Activated CD8-positive, alpha-beta memory T cell treated with anti-CD3 and anti-CD28 coated beads, Interleukin-2, amount 10 ng/mL, durations not matched to agents 7 days and 5 days (primary cell): Measurements from ENCODE around the gene NRAS. TPM values are rescaled to one million over a fixed set of nuclear protein-coding genes. Genes with fewer than 3 reads are reported as not detected.

Experiments used
- ATAC-seq: fragments of 150-1000 bp; cut with Tn5 transposase; one replicate; pipeline ENCODE4 v1.10.0; 2021; ENCODE audit warnings: moderate library complexity
- CTCF ChIA-PET: fragments of 350-600 bp; sonication (Branson Sonifier 250); formaldehyde crosslinking; loops from one replicate; lab custom pipeline; 2021; ENCODE audit warnings: antibody characterized with exemption; lab: Charles Lee
- DNase-seq: peaks from one replicate; pipeline ENCODE4 v3.0.0-alpha.2; 2020
- H3K27ac Mint-ChIP-seq: one replicate; pipeline ENCODE4 v1.8.0; 2021; ENCODE audit warnings: mild to moderate bottlenecking, mixed read lengths
- H3K27me3 Mint-ChIP-seq: one replicate; pipeline ENCODE4 v1.8.0; 2021; ENCODE audit warnings: mixed read lengths
- H3K36me3 Mint-ChIP-seq: one replicate; pipeline ENCODE4 v1.8.0; 2021; ENCODE audit warnings: mild to moderate bottlenecking, mixed read lengths
- H3K4me1 Mint-ChIP-seq: one replicate; pipeline ENCODE4 v1.8.0; 2021; ENCODE audit warnings: mixed read lengths
- H3K4me3 Mint-ChIP-seq: one replicate; pipeline ENCODE4 v1.8.0; 2021; ENCODE audit warnings: mild to moderate bottlenecking, moderate library complexity, mixed read lengths
- H3K9me3 Mint-ChIP-seq: one replicate; pipeline ENCODE4 v1.8.0; 2022; ENCODE audit warnings: low read depth, mixed read lengths
- total RNA-seq, 2 experiments: library from RNA; stranded (reverse); gene quantifications; one replicate each; pipeline ENCODE4 v1.2.3, GENCODE V29; 2021

The NRAS gene
- total RNA-seq, 2 experiments from 2014 or later: 39.7 to 58.7 TPM

GRCh38 chr1:114691061-114691460 is 25.5 kb downstream of the NRAS start:
- H3K4me3 Mint-ChIP-seq: no peak overlapping the region
- ATAC-seq (no peak), DNase-seq (no peak)
- no peak overlapping the region for H3K27ac Mint-ChIP-seq
- no peaks in the 10 kb centered on the region for H3K9me3 Mint-ChIP-seq
- H3K4me1 Mint-ChIP-seq: no peaks in the 10 kb centered on the region
- peaks cover 31% of the 10 kb centered on the region for H3K27me3 Mint-ChIP-seq
- no peaks in the 10 kb centered on the region for H3K36me3 Mint-ChIP-seq
- CTCF ChIA-PET: no interaction called here

GRCh38 chr1:114690148-114690547 is 26.4 kb downstream of the NRAS start:
- CTCF ChIA-PET: interaction anchor here (1.2 kb wide), 1 partner anchor 12 kb away, joined by 3 read pairs; no protein-coding TSS in a partner anchor
- Mint-ChIP-seq H3K4me1 (no peaks in the 10 kb centered on the region), H3K4me3 (no peak overlapping the region), H3K36me3 (no peaks in the 10 kb centered on the region), H3K9me3 (no peaks in the 10 kb centered on the region), H3K27ac (no peak overlapping the region), H3K27me3 (peaks cover 34% of the 10 kb centered on the region)
- ATAC-seq (no peak), DNase-seq (no peak)

- Mint-ChIP-seq H3K4me1 (no peaks in the 10 kb centered on the region), H3K4me3 (no peak overlapping the region), H3K36me3 (no peaks in the 10 kb centered on the region), H3K27me3 (peaks cover 42% of the 10 kb centered on the region), H3K27ac (no peak overlapping the region), H3K9me3 (no peaks in the 10 kb centered on the region)
- CTCF ChIA-PET: no interaction called here
- no peak for ATAC-seq
- no peak for DNase-seq
These were observed 28.0 kb downstream of the NRAS start for GRCh38 chr1:114688526-114688925.

- Mint-ChIP-seq H3K4me1 (no peaks in the 10 kb centered on the region), H3K27ac (no peak overlapping the region), H3K27me3 (peaks cover 47% of the 10 kb centered on the region), H3K9me3 (no peaks in the 10 kb centered on the region), H3K4me3 (no peak overlapping the region), H3K36me3 (no peaks in the 10 kb centered on the region)
- CTCF ChIA-PET: no interaction called here
- ATAC-seq (no peak), DNase-seq (no peak)
These were observed 30.7 kb downstream of the NRAS start for GRCh38 chr1:114685851-114686250.

GRCh38 chr1:114677691-114678090 is 38.9 kb downstream of the NRAS start:
- Mint-ChIP-seq H3K36me3 (no peaks in the 10 kb centered on the region), H3K27ac (no peak overlapping the region), H3K9me3 (no peaks in the 10 kb centered on the region), H3K4me3 (no peak overlapping the region), H3K27me3 (peaks cover 55% of the 10 kb centered on the region), H3K4me1 (no peaks in the 10 kb centered on the region)
- CTCF ChIA-PET: no interaction called here
- no peak for DNase-seq
- no peak for ATAC-seq

- no peak for ATAC-seq
- H3K27ac Mint-ChIP-seq: no peak overlapping the region
These were observed 40.5 kb downstream of the NRAS start for GRCh38 chr1:114676115-114676514.

GRCh38 chr1:114671939-114672275 is 44.7 kb downstream of the NRAS start:
- CTCF ChIA-PET: interaction anchor here (0.8 to 1.9 kb wide), 2 partner anchors 325 to 389 kb away, joined by 3 to 4 read pairs; no protein-coding TSS in a partner anchor
- H3K9me3 Mint-ChIP-seq: no peaks in the 10 kb centered on the region
- DNase-seq: no peak
- H3K36me3 Mint-ChIP-seq: no peaks in the 10 kb centered on the region
- H3K4me1 Mint-ChIP-seq: peaks cover 12% of the 10 kb centered on the region
- H3K27me3 Mint-ChIP-seq: peaks cover 44% of the 10 kb centered on the region
- no peak for ATAC-seq
- H3K4me3 Mint-ChIP-seq: no peak overlapping the region
- no peak overlapping the region for H3K27ac Mint-ChIP-seq

More at GRCh38 chr1:114676115-114676514, 40.5 kb downstream of the NRAS start:
- H3K27me3 Mint-ChIP-seq: peaks cover 56% of the 10 kb centered on the region
- CTCF ChIA-PET: no interaction called here
- no peak overlapping the region for H3K4me3 Mint-ChIP-seq
- no peak for DNase-seq
- no peaks in the 10 kb centered on the region for H3K9me3 Mint-ChIP-seq
- no peaks in the 10 kb centered on the region for H3K4me1 Mint-ChIP-seq
- H3K36me3 Mint-ChIP-seq: no peaks in the 10 kb centered on the region

GRCh38 chr1:114671011-114671938 is 45.3 kb downstream of the NRAS start:
- no peaks in the 10 kb centered on the region for H3K36me3 Mint-ChIP-seq
- H3K9me3 Mint-ChIP-seq: no peaks in the 10 kb centered on the region
- DNase-seq: no peak
- CTCF ChIA-PET: interaction anchor here (1.0 to 1.9 kb wide), 4 partner anchors 42 to 693 kb away, joined by 3 to 4 read pairs (median 3); no protein-coding TSS in a partner anchor
- peaks cover 12% of the 10 kb centered on the region for H3K4me1 Mint-ChIP-seq
- no peak overlapping the region for H3K4me3 Mint-ChIP-seq
- H3K27ac Mint-ChIP-seq: no peak overlapping the region
- no peak for ATAC-seq
- H3K27me3 Mint-ChIP-seq: peaks cover 44% of the 10 kb centered on the region

- CTCF ChIA-PET: interaction anchor here (0.9 to 1.3 kb wide), 5 partner anchors 43 to 692 kb away, joined by 3 to 5 read pairs (median 3); partner anchors contain the start of gene NRAS
- Mint-ChIP-seq H3K4me1 (peaks cover 12% of the 10 kb centered on the region), H3K27me3 (peaks cover 43% of the 10 kb centered on the region), H3K9me3 (no peaks in the 10 kb centered on the region), H3K36me3 (no peaks in the 10 kb centered on the region), H3K27ac (peak overlapping the region; percentile 52), H3K4me3 (peak overlapping the region; percentile 89)
- ATAC-seq (peak; percentile 98), DNase-seq (peak; percentile 91)
These were observed 46.2 kb downstream of the NRAS start for GRCh38 chr1:114670083-114671010.

- no peaks in the 10 kb centered on the region for H3K36me3 Mint-ChIP-seq
- peak within 1 kb of the TSS; percentile 52 for H3K27ac Mint-ChIP-seq
- ATAC-seq: peak; percentile 70
- no peak for DNase-seq
- CTCF ChIA-PET: interaction anchor here (0.7 to 1.3 kb wide), 3 partner anchors 47 to 328 kb away, joined by 3 to 5 read pairs (median 4); partner anchors contain the start of gene NRAS
- H3K27me3 Mint-ChIP-seq: peaks cover 38% of the 10 kb centered on the region
- H3K4me3 Mint-ChIP-seq: peak within 1 kb of the TSS; percentile 89
- peaks cover 12% of the 10 kb centered on the region for H3K4me1 Mint-ChIP-seq
- H3K9me3 Mint-ChIP-seq: no peaks in the 10 kb centered on the region
These were observed 46.9 kb downstream of the NRAS start, which contains the start of gene DENND2C for GRCh38 chr1:114669562-114670082. TSS of gene DENND2C (minus strand) at chr1:114670049. CDS start at chr1:114625984, 44,065 bp downstream.

GRCh38 chr1:114668784-114669561 is 47.6 kb downstream of the NRAS start:
- ATAC-seq: no peak
- H3K4me1 Mint-ChIP-seq: peaks cover 12% of the 10 kb centered on the region
- no peak overlapping the region for H3K27ac Mint-ChIP-seq
- H3K36me3 Mint-ChIP-seq: no peaks in the 10 kb centered on the region
- no peaks in the 10 kb centered on the region for H3K9me3 Mint-ChIP-seq
- DNase-seq: no peak
- CTCF ChIA-PET: interaction anchor here (0.7 to 1.3 kb wide), 4 partner anchors 47 to 327 kb away, joined by 3 to 5 read pairs (median 4); partner anchors contain the start of gene NRAS
- H3K4me3 Mint-ChIP-seq: peak overlapping the region; percentile 89
- peaks cover 33% of the 10 kb centered on the region for H3K27me3 Mint-ChIP-seq

- Mint-ChIP-seq H3K9me3 (no peaks in the 10 kb centered on the region), H3K4me3 (no peak overlapping the region), H3K4me1 (peaks cover 12% of the 10 kb centered on the region), H3K27me3 (peaks cover 31% of the 10 kb centered on the region), H3K27ac (no peak overlapping the region), H3K36me3 (no peaks in the 10 kb centered on the region)
- CTCF ChIA-PET: interaction anchor here (1.1 kb wide), 1 partner anchor 156 kb away, joined by 3 read pairs; no protein-coding TSS in a partner anchor
- ATAC-seq (no peak), DNase-seq (no peak)
These were observed 48.2 kb downstream of the NRAS start for GRCh38 chr1:114668373-114668772.
